Measurements from ENCODE around the gene MCF2L. TPM values are rescaled to one million over a fixed set of nuclear protein-coding genes. Genes with fewer than 3 reads are reported as not detected.

MCF2L gene
- total RNA-seq, 1 donor from 2014 or later: 69.7 TPM

DNA sequence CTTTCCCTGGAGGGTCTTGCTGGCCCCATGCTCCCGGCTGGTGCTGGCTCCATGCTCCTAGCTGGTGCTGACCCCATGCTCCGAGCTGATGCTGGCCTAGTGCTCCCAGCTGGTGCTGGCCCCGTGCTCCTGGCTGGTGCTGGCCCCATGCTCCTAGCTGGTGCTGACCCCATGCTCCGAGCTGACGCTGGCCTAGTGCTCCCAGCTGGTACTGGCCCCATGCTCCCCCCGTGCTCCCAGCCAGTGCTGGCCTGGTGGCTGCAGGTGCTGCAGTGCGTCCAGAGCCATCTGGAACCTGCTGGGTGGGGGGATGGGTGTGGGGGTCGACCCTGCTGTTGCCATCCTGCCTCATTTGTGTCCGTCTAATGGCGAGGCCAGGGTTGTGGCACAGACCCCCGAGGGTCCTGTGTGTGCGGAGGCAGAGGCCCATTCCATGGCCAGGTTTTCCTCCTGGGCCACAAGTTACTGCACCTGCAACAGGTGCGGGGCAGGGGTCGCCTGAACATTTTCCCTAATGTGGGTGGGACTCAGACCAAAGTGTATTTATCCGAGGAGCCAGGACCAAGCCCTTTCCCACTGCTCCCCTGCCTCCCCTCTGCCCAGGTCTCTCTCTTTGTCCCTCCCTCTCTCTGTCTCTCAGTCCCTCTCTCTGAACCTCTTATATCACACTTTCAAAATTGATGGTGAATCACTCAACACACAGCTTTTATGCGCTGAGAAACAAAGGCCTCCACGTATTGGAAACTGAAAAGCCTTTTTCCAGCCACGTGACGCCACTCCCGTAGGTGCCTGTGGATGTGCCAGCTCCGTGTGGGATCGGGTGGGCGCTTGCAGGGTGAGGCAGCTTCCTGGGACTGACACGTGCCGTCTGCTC is 45.1 kb downstream of the MCF2L start:
- no peak overlapping the region for H3K27ac ChIP-seq
- no peaks in the 10 kb centered on the region for H3K27me3 ChIP-seq
- intact Hi-C loops (cut with DNase I): no loop called here
- no peak for ATAC-seq
- no peaks in the 10 kb centered on the region for H3K9me3 ChIP-seq
- no peaks in the 10 kb centered on the region for H3K4me1 ChIP-seq
- no peak for DNase-seq
- no peak overlapping the region for H3K4me3 ChIP-seq
- TF ChIP-seq, protein P1, sequence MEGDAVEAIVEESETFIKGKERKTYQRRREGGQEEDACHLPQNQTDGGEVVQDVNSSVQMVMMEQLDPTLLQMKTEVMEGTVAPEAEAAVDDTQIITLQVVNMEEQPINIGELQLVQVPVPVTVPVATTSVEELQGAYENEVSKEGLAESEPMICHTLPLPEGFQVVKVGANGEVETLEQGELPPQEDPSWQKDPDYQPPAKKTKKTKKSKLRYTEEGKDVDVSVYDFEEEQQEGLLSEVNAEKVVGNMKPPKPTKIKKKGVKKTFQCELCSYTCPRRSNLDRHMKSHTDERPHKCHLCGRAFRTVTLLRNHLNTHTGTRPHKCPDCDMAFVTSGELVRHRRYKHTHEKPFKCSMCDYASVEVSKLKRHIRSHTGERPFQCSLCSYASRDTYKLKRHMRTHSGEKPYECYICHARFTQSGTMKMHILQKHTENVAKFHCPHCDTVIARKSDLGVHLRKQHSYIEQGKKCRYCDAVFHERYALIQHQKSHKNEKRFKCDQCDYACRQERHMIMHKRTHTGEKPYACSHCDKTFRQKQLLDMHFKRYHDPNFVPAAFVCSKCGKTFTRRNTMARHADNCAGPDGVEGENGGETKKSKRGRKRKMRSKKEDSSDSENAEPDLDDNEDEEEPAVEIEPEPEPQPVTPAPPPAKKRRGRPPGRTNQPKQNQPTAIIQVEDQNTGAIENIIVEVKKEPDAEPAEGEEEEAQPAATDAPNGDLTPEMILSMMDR (IDR thresholded peaks at IDR 0.05): no peak
- no peaks in the 10 kb centered on the region for H3K36me3 ChIP-seq

GRCh38 chr13:113014752-113015745 is 46.0 kb downstream of the MCF2L start:
- TF ChIP-seq, protein P1 (IDR thresholded peaks at IDR 0.05): no peak
- Histone ChIP-seq H3K27ac (no peak overlapping the region), H3K36me3 (no peaks in the 10 kb centered on the region), H3K27me3 (no peaks in the 10 kb centered on the region), H3K4me3 (no peak overlapping the region), H3K9me3 (no peaks in the 10 kb centered on the region), H3K4me1 (no peaks in the 10 kb centered on the region)
- DNase-seq: no peak
- intact Hi-C loops (cut with DNase I): no loop called here
- no peak for ATAC-seq

- Histone ChIP-seq H3K4me3 (no peak overlapping the region), H3K4me1 (no peaks in the 10 kb centered on the region), H3K9me3 (no peaks in the 10 kb centered on the region), H3K36me3 (no peaks in the 10 kb centered on the region), H3K27ac (no peak overlapping the region), H3K27me3 (no peaks in the 10 kb centered on the region)
- ATAC-seq (no peak), DNase-seq (no peak)
- intact Hi-C loops (cut with DNase I): no loop called here
- TF ChIP-seq, protein P1 (IDR thresholded peaks at IDR 0.05): no peak
Measured at GRCh38 chr13:113015826-113016525, 47.0 kb downstream of the MCF2L start.

GRCh38 chr13:113016526-113017295 is 47.7 kb downstream of the MCF2L start:
- H3K27ac ChIP-seq: no peak overlapping the region
- intact Hi-C loops (cut with DNase I): no loop called here
- no peaks in the 10 kb centered on the region for H3K27me3 ChIP-seq
- H3K4me1 ChIP-seq: no peaks in the 10 kb centered on the region
- ATAC-seq (no peak), DNase-seq (no peak)
- no peaks in the 10 kb centered on the region for H3K9me3 ChIP-seq
- no peak overlapping the region for H3K4me3 ChIP-seq
- TF ChIP-seq, protein P1 (IDR thresholded peaks at IDR 0.05): no peak
- no peaks in the 10 kb centered on the region for H3K36me3 ChIP-seq
